Right hindlimb (tissue), 1 donor: ENCODE measurements around the gene EGFL8.

Experiments used
- DNase-seq: peaks from one replicate; pipeline ENCODE4 v3.0.0-alpha.2; 2018

EGFL8 gene

DNA sequence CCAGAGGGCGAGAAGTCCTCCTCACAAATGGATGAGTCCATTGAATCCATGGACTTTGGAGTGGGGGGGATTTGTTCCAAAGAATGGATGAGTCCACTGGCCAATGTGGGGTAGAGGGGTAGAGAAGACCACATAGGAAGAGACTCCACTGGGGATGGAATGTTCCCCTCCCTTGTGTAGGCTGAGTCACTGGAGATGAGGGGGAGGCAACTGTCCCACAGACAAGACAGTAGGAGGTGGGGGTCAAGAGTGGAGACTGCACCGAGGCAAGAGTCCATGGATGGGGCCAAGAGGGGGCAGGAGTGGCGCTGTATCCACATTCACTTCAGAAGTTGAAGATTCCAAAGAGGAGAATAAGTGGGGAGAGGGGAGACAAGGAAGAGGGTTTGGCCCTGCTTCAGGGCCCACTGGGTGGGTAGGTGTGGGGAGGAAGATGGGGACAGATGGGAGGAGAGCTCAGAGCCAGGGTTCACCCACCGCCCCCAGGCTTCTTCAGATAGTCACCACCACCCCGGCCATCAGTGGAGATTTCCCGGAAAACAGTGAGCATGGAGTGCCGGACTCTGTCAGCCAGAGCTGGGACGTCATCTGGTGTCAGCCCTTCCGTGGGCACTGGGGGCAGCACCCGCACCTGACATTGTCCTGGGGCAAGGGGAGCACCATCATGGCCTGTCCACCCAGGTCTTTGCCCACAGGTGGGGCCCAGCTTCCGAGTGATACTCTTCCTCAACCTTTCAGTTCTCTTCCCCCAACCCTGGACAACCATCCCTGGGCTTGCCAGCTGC lies 4.6 kb downstream of the EGFL8 start:
- DNase-seq: no peak

GRCh38 chr6:32170294-32170693 lies 5.9 kb downstream of the EGFL8 start:
- DNase-seq: no peak

GRCh38 chr6:32171234-32171633 lies 6.8 kb downstream of the EGFL8 start:
- no peak for DNase-seq

DNA sequence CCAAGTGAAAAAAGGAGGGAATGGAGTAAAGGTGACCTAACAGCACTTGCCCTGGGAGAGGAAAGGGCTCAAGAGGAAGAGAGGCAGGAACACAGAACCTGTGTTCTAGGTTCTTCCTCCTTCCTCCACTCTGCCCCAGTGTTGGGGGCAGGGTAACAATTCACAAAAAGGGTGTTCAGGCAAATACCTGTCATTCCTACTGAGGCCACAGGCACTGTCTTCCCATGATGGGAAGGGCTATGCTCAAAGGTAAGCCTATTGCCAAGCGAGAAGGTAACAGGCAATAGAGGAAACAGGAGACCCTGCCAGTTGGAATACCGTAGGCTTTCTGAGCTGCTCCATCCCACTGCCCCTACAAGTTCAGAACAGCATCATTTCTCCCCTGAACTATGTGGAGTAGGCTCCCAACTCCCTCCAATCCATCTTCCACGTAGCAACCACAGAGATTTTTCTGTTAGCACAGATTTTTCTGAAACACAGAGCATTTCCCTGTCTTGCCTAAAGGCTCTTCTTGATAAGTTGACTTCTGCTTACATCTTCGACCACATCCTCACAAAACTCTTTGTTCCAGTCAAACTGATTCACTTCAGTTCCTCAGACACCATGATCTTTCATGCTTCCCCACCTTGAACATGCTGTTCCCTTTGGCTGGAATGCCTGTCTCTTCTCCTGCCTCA lies 8.8 kb downstream of the EGFL8 start:
- no peak for DNase-seq

DNA sequence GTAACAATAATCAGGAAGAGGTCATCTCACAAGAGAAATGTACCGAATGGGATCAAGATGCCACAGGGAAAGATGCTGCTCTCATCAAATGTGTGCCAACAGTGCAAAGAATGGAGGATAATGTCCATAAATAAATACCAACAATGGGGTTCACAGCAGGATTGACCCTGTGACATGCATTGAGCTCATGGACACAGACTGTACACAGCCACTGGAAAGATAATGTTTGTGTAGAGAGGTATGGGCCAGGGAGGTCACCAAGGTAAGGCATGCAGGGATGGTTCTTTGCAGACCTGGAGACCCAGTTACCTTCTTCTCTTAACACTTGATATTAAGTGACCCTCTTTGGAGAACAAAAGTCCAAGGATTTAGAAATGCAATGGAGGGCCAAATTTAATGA lies 10.0 kb downstream of the EGFL8 start:
- no peak for DNase-seq

GRCh38 chr6:32175322-32175710 lies 10.9 kb downstream of the EGFL8 start:
- no peak for DNase-seq

GRCh38 chr6:32175711-32176475 lies 11.5 kb downstream of the EGFL8 start, which contains the start of gene AGPAT1:
AGPAT1 (minus strand) TSS chr6:32176084; CDS start chr6:32171496, 4,588 bp downstream.
- peak; percentile 98 for DNase-seq

GRCh38 chr6:32176476-32177182 lies 12.2 kb downstream of the EGFL8 start:
- no peak for DNase-seq

- DNase-seq: no peak
Observed at GRCh38 chr6:32177183-32177787, 12.9 kb downstream of the EGFL8 start.

- DNase-seq: peak; percentile 99
Observed at GRCh38 chr6:32177788-32178546, 13.6 kb downstream of the EGFL8 start, which contains the start of gene RNF5. RNF5 (plus strand) TSS chr6:32178405; CDS start chr6:32178512, 107 bp downstream.

DNA sequence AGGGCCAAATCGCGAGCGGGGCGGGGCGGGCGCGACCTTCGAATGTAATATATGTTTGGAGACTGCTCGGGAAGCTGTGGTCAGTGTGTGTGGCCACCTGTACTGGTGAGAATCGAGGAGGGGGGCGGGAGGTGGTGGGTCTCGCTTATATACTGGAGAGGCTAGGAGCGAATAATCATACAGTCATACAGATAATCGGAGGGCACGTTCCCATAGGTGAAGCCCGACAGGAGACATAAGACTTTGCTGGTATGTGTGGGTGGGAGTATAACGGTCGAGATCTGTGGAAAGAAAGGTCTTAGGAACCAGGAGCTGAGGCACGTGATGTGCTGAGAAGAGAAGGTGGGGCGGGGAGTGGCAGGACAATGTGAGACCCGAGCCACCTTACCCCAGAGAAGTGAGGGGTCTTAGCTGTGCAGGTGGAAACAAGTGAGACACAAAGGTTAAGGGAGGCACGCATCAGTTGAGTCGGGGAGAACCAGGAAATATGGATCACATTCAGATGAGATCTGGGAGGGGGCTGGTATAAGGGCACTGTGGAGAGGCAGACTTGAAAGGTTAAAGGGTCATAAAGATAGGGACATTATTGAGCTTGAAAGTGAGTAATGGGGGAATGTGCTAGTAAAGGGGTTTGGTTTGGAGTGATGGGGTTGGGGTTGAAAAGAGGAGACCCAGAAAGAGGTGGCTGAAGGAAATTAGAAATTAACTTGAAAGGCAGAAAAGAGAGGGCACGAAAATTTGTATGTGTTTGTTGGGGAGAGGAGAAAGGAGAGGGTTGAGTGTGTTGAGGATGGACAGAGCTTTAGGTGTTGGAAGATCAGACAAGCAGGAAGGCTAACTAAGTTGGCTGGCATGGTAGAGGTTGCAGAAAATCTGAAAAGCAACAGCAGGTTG lies 14.4 kb downstream of the EGFL8 start:
- no peak for DNase-seq

DNA sequence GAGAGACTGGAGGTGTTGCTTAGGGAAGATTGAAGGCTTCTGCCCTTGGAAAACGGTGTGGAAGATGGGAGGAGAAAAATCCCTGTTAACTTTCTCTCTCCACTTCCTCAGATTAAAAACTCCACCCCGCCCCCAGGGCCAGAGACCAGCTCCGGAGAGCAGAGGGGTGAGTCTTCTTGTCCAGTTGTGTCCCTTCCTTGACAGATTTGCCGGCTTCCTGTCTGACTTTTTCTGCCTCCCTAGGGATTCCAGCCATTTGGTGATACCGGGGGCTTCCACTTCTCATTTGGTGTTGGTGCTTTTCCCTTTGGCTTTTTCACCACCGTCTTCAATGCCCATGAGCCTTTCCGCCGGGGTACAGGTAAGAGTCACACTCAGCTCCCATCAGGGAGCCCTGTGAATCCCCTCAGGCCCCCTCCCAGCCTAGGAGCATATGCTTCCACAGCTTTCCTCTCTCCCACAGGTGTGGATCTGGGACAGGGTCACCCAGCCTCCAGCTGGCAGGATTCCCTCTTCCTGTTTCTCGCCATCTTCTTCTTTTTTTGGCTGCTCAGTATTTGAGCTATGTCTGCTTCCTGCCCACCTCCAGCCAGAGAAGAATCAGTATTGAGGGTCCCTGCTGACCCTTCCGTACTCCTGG lies 15.5 kb downstream of the EGFL8 start:
- no peak for DNase-seq

DNA sequence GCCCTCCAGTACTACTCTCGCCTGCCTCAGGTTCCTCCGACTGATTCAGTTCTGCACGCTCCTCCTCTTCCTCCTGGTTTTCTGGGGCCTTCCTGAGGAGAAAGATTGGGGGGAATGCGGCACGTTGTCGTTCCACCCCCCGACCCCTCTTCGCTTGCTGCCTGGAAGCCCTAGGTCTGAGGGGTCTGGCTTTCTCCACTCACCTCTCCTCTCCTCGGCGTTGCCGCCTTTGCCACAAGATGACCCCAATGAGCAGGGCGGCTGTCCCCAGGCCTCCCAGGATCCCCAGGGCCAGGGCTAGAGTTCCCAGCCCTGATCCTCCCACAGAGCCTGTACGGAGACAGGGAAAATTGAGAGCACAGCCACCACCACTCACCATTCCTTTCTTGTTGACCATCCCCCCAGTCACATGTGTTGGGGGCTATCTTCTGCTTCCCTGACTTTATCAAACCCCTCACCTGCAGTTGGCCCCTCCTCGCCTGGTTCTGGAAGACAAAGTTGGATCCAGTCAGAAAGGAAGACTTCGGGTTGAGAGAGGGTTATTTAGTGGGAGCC lies 16.8 kb downstream of the EGFL8 start:
- DNase-seq: no peak

- DNase-seq: no peak
Observed at GRCh38 chr6:32181915-32182529, 17.6 kb downstream of the EGFL8 start.

- no peak for DNase-seq
Observed at GRCh38 chr6:32182555-32182981, 18.2 kb downstream of the EGFL8 start.

GRCh38 chr6:32183030-32183429 lies 18.6 kb downstream of the EGFL8 start:
- no peak for DNase-seq

DNA sequence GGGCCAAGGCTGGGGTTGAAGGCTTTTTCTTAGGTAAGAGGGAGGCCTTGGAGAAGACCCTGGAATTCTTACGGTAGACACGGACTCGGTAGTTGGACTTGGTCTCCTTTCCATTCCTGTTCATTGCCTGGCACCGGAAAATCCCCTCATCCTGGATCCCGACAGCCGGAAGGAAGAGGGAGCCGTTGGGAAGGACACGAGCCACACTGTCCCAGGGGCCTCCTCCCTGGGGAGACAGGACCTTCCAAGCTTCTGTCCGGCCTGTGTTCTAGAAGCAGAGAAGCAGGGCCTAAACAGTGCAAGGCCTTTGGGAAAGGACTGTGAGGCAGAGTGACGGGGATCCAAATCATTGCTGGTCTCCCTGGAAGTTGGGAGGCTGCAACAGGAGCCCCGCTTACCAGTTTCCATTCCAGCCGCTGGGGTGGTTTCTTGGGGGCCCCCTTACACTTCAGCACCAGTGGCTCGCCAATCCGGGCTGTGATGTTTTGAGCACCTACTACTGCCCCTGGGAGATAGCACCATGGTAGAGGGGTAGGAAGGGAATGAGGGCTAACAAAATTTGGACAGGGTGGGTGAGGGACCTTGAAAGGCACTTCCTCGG lies 19.2 kb downstream of the EGFL8 start:
- no peak for DNase-seq

- DNase-seq: no peak
Observed at GRCh38 chr6:32184084-32184640, 19.8 kb downstream of the EGFL8 start, which contains the start of gene AGER. AGER (minus strand) TSS chr6:32184253; CDS start chr6:32184222, 31 bp downstream.
